Activated T-cell treated with anti-CD3 and anti-CD28 coated beads, Interleukin-2, amount 50 U/mL, for 4 hours (primary cell): ENCODE measurements around the gene TPSG1. TPM values are rescaled to one million over a fixed set of nuclear protein-coding genes. Genes with fewer than 3 reads are reported as not detected.

ENCODE experiments used
- ATAC-seq, 2 donors: fragments of 200-7000 bp; cut with Tn5 transposase; one replicate each; pipeline ENCODE4 v1.10.0; 2021
- DNase-seq: peaks from one replicate; pipeline ENCODE4 v3.0.0-alpha.2; 2020
- H3K27me3 Mint-ChIP-seq: one replicate; pipeline ENCODE4 v1.8.0; 2021; ENCODE audit warnings: low read depth, mixed read lengths
- H3K36me3 Mint-ChIP-seq: one replicate; pipeline ENCODE4 v1.8.0; 2022; ENCODE audit warnings: mixed read lengths; ENCODE audit not compliant: insufficient read depth
- H3K4me1 Mint-ChIP-seq: one replicate; pipeline ENCODE4 v1.8.0; 2021; ENCODE audit warnings: low read depth, mixed read lengths
- H3K4me3 Mint-ChIP-seq: one replicate; pipeline ENCODE4 v1.8.0; 2021; ENCODE audit warnings: mild to moderate bottlenecking, moderate library complexity, mixed read lengths
- H3K9me3 Mint-ChIP-seq: one replicate; pipeline ENCODE4 v1.8.0; 2021; ENCODE audit warnings: mixed read lengths
- total RNA-seq, 3 donors: library from RNA; stranded (reverse); gene quantifications; one replicate each; pipeline ENCODE4 v1.2.1, GENCODE V29; 2021

TPSG1 gene
- total RNA-seq, 3 donors from 2014 or later: not detected

DNA sequence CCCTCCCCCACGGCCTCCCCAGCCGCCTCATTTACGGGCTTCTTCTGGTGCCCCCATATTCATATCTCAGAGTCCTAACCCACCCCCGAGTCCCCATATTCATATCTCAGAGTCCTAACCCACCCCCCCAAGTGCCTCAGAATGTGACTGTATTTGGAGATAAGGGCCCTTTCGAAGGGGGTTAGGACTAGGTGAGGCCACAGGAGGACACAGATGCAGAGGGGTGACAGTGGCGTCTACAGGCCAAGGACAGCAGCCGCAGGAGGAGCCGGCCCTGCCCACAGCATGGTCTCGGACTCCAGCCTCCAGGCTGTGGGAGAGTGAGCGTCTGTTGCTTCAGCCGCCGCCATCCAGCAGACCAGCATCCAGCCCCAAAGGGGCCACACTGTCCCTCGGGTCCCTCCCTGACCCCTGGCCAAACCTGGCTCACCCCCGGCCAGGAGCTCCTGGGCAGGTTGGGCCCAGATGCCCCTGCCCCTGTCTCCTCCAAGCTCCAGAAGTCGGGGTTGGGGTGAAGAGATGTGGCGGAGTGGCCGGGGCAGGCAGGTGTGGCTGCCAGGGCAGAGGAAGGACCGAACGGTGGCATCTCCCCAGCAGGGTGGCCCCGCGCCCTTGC is 46.7 kb downstream of the TPSG1 start:
- DNase-seq (no peak), ATAC-seq (no peak)
- Mint-ChIP-seq H3K27me3 (peaks cover 2% of the 10 kb centered on the region), H3K36me3 (no peaks in the 10 kb centered on the region), H3K9me3 (no peaks in the 10 kb centered on the region), H3K4me3 (no peak overlapping the region), H3K4me1 (no peaks in the 10 kb centered on the region)

DNA sequence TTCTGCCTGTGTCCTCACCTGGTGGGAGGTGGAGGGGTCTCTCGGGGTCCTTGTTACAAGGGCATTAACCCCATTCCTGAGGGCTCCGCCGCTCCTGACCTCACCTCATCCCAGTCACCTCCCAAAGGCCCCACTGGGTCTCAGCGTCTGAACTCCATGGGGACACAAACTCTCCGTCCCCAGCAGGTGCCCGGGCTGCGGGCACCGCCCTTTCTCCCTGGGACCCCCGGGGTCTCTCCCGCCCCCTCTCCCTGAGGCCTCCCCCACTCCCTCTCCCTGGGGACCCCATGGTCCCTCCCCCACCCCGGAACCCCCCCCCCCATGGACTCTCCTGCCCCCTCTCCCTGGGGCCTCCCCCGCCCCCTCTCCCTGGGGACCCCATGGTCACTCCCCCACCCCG is 47.3 kb downstream of the TPSG1 start:
- H3K36me3 Mint-ChIP-seq: no peaks in the 10 kb centered on the region
- H3K4me3 Mint-ChIP-seq: no peak overlapping the region
- no peaks in the 10 kb centered on the region for H3K4me1 Mint-ChIP-seq
- ATAC-seq (no peak), DNase-seq (no peak)
- H3K27me3 Mint-ChIP-seq: peaks cover 2% of the 10 kb centered on the region
- no peaks in the 10 kb centered on the region for H3K9me3 Mint-ChIP-seq

DNA sequence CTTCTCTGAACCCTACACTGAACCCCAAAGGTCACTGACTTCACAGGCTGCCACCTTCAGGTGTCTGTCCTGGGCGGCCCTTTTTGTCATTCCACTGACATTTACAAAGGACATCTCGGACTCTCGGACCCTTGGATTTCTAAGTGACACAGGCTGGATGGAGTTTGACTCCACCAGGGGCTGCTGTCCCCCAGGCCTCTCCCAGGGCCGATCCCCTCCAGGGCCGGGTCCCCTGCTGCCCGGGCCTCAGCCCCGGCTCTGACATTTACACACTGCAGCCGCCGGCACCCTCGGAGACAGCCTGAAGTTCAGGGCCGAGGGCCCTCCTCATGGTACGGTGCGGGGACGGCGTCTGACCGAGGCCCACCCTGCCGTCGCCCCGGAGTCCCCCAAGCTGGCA is 48.0 kb downstream of the TPSG1 start:
- Mint-ChIP-seq H3K27me3 (peaks cover 2% of the 10 kb centered on the region), H3K9me3 (no peaks in the 10 kb centered on the region), H3K36me3 (no peaks in the 10 kb centered on the region), H3K4me3 (no peak overlapping the region), H3K4me1 (no peaks in the 10 kb centered on the region)
- DNase-seq: no peak
- ATAC-seq: no peak

DNA sequence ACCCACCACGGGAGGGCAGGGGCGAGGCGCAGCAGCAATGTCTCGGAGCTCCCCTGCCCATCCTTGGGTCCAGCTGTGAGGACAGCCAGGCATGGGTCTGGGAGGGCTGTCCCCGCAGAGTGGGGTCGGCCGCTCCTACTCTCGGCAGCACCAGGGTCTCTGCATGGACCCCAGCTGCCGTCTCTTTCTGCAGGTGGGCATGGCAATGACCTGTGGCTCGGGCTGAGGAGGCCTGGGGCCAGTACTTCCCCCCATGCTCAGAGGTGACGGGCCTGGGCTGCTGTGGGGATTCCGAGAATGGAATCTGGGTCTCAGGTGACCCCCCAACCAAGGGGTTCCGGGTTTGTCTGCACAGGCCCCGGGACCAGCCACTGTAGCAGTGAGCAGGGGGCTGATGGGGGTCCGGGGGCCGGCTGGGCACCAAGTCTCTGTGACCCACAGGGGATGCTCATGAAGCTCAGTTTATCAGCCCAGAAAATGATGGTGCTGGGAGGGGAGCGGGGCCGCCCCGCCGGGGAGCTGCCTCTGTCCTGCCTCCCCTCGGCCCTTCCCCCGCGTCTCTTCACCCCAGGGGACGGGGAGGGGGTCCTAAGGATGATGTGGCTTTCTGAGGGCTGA is 48.7 kb downstream of the TPSG1 start:
- Mint-ChIP-seq H3K27me3 (peaks cover 2% of the 10 kb centered on the region), H3K9me3 (no peaks in the 10 kb centered on the region), H3K4me1 (no peaks in the 10 kb centered on the region), H3K36me3 (no peaks in the 10 kb centered on the region), H3K4me3 (no peak overlapping the region)
- ATAC-seq: no peak
- no peak for DNase-seq

DNA sequence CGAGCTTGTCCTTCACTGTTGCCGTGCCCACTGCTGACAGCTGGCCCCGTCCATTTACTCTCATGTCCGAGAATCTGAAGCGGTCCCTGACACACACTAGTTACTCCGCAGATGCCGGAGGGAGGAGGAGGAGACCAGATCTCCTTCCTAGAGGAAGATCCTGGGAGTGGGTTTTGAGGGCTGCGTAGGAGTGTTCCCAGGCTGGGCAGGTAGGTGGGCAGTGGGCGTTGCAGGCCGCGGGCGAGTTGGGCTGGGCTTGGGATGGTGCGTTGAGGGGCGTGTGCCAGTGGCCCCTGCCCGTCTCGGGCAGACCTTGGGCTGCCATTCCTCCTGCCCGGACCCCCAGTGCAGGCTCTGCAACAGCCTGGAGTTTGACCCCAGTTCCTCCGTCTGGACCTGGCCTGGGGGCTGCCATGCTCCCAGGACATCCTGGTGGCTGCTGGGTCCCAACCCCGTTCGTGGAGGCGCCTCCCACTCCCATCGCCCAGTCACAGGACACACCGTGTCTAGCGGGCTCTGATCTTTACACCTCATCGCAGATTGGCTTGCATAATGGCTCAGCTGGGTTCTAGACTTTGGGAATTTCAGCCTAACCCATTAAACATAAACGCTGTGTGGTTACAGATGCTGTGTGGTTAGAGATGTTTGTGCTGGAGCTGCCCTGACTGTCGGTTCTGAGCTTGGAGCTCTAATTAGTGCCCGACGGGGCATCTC is 49.3 kb downstream of the TPSG1 start:
- no peaks in the 10 kb centered on the region for H3K36me3 Mint-ChIP-seq
- no peak for ATAC-seq
- no peaks in the 10 kb centered on the region for H3K9me3 Mint-ChIP-seq

DNA sequence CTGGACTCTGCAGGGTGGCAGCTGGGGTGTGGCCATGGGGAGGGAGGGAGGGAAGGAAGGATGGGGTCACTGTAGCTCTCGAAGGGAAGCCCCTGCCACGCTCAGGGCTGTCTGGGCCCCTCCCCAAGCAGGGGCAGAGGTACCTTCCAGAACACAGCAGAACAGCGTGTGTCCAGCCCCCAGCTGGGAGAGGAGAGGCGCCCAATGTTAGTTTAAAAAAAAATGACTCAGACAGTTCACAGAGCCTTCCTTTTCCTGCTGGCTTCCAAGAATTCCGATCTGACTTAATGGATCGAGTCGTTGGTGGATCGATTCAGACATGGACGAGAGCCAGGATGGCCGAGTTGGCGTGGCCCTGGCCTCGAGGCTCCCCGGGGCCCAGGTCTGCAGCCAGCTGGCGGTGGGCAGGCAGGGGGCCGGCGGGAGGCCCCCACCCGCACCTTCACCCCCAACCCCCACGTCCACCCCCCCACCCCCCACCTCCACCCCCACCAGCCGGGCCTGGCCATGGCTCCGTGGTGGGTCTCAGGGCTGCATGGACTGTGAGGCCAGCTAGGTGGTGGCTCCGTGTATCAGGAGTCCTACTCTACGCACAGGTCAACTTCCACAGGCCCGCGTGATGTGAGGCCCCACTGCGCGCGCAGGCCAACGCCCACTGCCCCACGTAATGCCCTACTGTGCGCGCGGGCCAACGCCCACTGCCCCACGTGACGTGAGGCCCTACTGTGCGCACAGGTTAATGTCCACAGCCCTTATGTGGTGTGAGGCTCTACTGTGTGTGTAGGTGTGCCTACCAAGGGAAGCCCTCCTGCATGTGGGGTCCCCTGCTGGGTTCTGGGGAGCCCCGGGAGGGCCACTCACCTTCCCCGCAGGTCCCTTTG is 50.4 kb downstream of the TPSG1 start:
- no peaks in the 10 kb centered on the region for H3K36me3 Mint-ChIP-seq
- H3K4me1 Mint-ChIP-seq: no peaks in the 10 kb centered on the region
- no peak for ATAC-seq
- peaks cover 3% of the 10 kb centered on the region for H3K27me3 Mint-ChIP-seq
- H3K9me3 Mint-ChIP-seq: no peaks in the 10 kb centered on the region
- H3K4me3 Mint-ChIP-seq: no peak overlapping the region
- no peak for DNase-seq

More for the DNA sequence above, 49.3 kb downstream of the TPSG1 start:
- Mint-ChIP-seq H3K4me3 (no peak overlapping the region), H3K4me1 (no peaks in the 10 kb centered on the region), H3K27me3 (peaks cover 2% of the 10 kb centered on the region)
- DNase-seq: no peak

DNA sequence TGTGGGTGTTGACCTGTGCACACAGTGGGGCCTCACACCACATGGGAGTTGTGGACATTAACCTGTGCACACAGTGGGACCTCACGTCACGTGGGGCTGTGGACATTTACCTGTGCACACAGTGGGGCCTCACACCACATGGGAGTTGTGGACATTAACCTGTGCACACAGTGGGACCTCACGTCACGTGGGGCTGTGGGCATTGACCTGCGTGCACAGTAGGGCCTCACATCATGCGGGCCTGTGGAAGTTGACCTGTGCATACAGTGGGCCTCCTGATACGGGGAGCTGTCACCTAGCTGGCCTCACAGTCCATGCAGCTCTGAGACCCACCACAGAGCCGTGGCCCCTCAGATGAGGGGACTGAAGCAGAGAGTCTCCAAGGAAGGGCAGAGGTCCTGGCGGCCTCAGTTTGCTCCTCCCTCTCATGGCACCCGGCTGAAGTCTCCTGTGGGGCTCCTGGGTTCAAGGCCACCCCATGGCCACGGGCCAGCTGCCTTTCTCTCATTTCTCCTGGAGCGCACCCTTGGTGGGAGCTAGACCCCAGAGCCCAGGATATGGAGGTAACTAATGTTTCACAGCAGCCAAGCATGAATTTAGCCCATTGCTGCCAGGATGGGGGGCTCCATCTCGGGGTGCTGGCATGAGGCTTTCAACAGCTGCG is 51.1 kb downstream of the TPSG1 start:
- Mint-ChIP-seq H3K4me1 (no peaks in the 10 kb centered on the region), H3K4me3 (no peak overlapping the region), H3K36me3 (no peaks in the 10 kb centered on the region), H3K27me3 (peaks cover 3% of the 10 kb centered on the region), H3K9me3 (no peaks in the 10 kb centered on the region)
- DNase-seq (no peak), ATAC-seq (no peak)

DNA sequence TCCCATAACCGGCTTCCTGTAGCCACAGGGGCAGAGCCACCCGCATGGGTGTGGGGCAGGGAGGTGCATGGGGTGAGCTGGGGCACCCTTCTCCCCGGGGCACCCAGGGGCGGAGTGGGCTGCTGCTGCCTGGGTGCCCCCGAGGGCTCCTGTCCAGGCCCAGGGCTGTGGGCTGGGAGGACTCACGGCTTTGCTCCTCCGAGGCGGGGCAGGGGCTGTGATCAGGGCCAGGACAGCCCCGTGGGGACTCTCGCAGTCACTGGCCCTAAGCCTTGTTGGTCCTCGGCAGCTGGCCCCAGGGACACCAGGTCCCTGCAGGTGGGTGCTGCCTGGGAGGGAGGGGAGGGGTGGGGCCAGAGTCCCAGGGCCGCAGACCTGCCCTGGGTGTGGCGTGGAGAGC is 52.4 kb downstream of the TPSG1 start:
- no peaks in the 10 kb centered on the region for H3K36me3 Mint-ChIP-seq
- no peak overlapping the region for H3K4me3 Mint-ChIP-seq
- DNase-seq (no peak), ATAC-seq (no peak)
- peaks cover 3% of the 10 kb centered on the region for H3K27me3 Mint-ChIP-seq
- no peaks in the 10 kb centered on the region for H3K9me3 Mint-ChIP-seq
- no peaks in the 10 kb centered on the region for H3K4me1 Mint-ChIP-seq

DNA sequence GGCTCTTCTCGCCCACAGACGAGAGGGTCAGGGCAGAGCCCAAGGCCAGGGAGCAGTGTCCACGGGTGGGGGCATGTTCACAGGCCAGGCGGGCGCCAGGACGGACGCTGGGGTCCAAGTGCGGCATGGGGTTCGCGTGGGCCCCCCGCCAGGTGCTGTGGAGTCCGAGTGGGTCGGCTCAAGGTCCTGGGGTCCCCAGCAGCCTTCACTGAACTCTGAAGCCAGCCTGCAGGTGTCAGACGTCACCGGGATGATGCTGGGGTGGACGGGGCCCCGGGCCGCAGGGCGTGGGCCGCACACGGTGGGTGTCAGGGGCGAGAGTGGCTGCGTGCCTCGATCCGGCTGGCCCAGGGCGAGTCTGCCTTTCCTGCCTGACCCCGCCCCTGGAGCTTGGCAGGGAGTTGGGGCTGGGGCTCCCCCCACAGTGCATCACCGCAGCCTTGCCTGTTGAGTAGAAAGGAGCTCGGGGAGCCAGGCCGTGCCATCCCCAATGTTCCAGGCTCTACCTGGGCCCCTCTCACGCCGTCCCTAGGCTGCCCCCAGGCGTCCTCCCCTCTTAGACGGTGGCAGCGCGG is 53.1 kb downstream of the TPSG1 start:
- Mint-ChIP-seq H3K4me3 (no peak overlapping the region), H3K9me3 (no peaks in the 10 kb centered on the region), H3K27me3 (peaks cover 2% of the 10 kb centered on the region), H3K4me1 (no peaks in the 10 kb centered on the region), H3K36me3 (no peaks in the 10 kb centered on the region)
- DNase-seq: no peak
- no peak for ATAC-seq

Other genes starting within 250 kb of the TPSG1 start
- 1 to 10 TPM; 2.6 to 4.0 (median 3.5) TPM for gene SOX8, start 243.5 kb downstream of the TPSG1 start, total RNA-seq
- not detected for gene SSTR5, start 152.5 kb downstream of the TPSG1 start, total RNA-seq
- not detected for gene C1QTNF8, start 129.0 kb downstream of the TPSG1 start, total RNA-seq
- under 1 TPM; 0.34 to 0.51 (median 0.41) TPM for gene CACNA1H, start 72.2 kb downstream of the TPSG1 start, total RNA-seq
- gene TPSB2, start 4.9 kb upstream of the TPSG1 start, total RNA-seq: under 1 TPM in 2 of 3 donors, not detected in 1; 0.41 to 0.46 TPM
- under 1 TPM in 1 of 3 donors, not detected in 2; 0.35 TPM for gene TPSAB1, start 15.4 kb upstream of the TPSG1 start, total RNA-seq
- under 1 TPM in 1 of 3 donors, not detected in 2; 0.38 TPM for gene TPSD1, start 30.8 kb upstream of the TPSG1 start, total RNA-seq
- gene UBE2I, start 84.4 kb upstream of the TPSG1 start, total RNA-seq: 100 to 1,000 TPM; 234 to 251 (median 247) TPM
- gene BAIAP3, start 108.4 kb upstream of the TPSG1 start, total RNA-seq: under 1 TPM; 0.08 to 0.24 (median 0.16) TPM
- gene TSR3, start 126.6 kb upstream of the TPSG1 start, total RNA-seq: 100 to 1,000 TPM; 108 to 133 (median 112) TPM
- 10 to 100 TPM; 21.8 to 27.4 (median 23.1) TPM for gene GNPTG, start 126.7 kb upstream of the TPSG1 start, total RNA-seq
- gene UNKL, start 189.4 kb upstream of the TPSG1 start, total RNA-seq: 10 to 100 TPM; 24.5 to 30.2 (median 29.0) TPM
- 10 to 100 TPM; 31.8 to 34.6 (median 33.1) TPM for gene UQCC4, start 195.5 kb upstream of the TPSG1 start, total RNA-seq
- gene PERCC1, start 205.8 kb upstream of the TPSG1 start, total RNA-seq: under 1 TPM in 2 of 3 donors, not detected in 1; 0.22 to 0.29 TPM
- gene CCDC154, start 219.3 kb upstream of the TPSG1 start, total RNA-seq: 1 to 10 TPM in 2 of 3 donors, under 1 TPM in 1; 0.73 to 2.5 (median 2.2) TPM
- gene CLCN7, start 249.8 kb upstream of the TPSG1 start, total RNA-seq: 10 to 100 TPM; 54.2 to 60.7 (median 54.7) TPM